Heart left ventricle (tissue), 13 donors: ENCODE results near the gene NELFB.

ENCODE experiments used
- CTCF ChIP-seq, 12 donors: fragments of 200-600 bp; sonication (generic) in 4 of 12; IDR thresholded peaks; one replicate each; pipeline versions ENCODE4 v1.5.0 to v1.8.0; 2018 to 2022; ENCODE audit warnings: antibody characterized with exemption in 12 of 12, mild to moderate bottlenecking in 5 of 12
- POLR2A ChIP-seq, 2 donors: fragments of 450-650 bp; IDR thresholded peaks; one replicate each; pipeline ENCODE4 v1.6.1; 2017; ENCODE audit warnings: antibody characterized with exemption in 2 of 2, mild to moderate bottlenecking in 2 of 2, moderate library complexity in 2 of 2
- donor health status: ischemic (EF 13 %, LVEDD 7.1; RV severe dilation, severe dysfunction).
- donor health status: DM: no; HTN: yes; CAD: no.
- donor health status: DM: no; HTN: no; CAD: no.
- donor health status: ischemic (EF 25% LVEDD 6.9; RV normal size, moderate dysfunction).
- donor health status: ischemic (EF 25% LVEDD 5.7; RV mildly dilated, moderate dysfunction).
- donor health status: ischemic (EF 35%, LVEDD 5.7; RV mildly dilated, moderate dysfunction).
- donor health status: nonischemic (EF 11% LVEDD 7.7; RV severe dilation, severe dysfunction).
- donor health status: DM: yes; HTN: yes; CAD: no.
- donor health status: PGD.
- donor health status: ischemic (EF 29% LVEDD 5.4; RV normal size, mild dysfunction).
- donor health status: nonischemic (EF 23%, LVEDD 6.1; RV moderate dilation, normal function).

- TF ChIP-seq CTCF (IDR thresholded peaks at IDR 0.05) (no peak), POLR2A (IDR thresholded peaks at IDR 0.05) (no peak)
Measured at GRCh38 chr9:137255448-137256114, 454 bp downstream of the NELFB start.
